ENCODE data around the gene PALM3.

The PALM3 gene

DNA sequence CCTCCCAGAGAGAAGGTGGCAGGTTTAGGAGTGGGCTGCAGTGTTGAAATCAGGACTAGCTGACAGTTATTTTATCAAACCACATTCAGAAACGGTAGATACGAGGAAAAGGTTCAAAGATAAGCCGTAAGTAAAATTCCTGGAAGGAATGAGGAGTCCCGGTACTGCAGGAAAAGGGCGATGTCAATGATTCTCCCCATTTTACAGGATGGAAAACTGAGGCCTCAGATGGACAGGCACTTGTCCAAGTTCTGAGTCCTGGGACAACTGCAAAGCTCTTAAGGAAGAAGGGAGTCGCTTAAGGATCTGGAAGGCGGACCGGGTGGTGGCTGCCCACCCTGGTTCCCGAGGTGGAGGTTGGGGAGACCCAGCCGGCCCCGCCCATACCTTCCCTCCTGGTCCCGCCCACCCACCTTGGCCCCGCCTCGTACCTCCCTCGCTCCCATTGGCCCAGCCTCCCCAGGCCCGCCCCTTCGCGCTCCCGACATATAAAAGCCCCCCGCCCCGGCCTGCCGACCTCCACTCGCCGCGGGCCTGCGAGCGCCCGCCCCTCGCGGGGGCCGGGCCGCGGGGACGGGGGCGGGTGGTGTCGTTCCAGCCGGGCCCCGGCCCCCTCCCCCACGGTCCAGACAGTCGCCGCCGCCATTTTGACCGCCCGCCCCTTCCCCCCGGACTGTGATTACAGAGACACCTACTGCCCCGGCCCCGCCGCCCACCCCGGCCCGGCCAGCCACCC is 56.4 kb downstream of the PALM3 start:
- peak overlapping the region; percentile 92 to 100 (median 99) for H3K27ac ChIP-seq
- H3K4me3 ChIP-seq, result peak overlapping the region; percentile 62 to 93 (median 79)

- Histone ChIP-seq H3K27ac (peak overlapping the region in 20 of 21 experiments; percentile 24 to 100 (median 99)), H3K4me3 (peak overlapping the region in 2 of 7 experiments; percentile 79 to 83)
These were observed 57.1 kb downstream of the PALM3 start for GRCh38 chr19:14004619-14005348.
